HG03196 (cell line): Measurements from ENCODE around the gene AGAP1.
"Not testable (repeated sequence)": the region's sequence is repeated elsewhere in the genome, so short reads cannot be mapped to it uniquely, and the experiment has no call there.

ENCODE experiments used
- ATAC-seq: cut with Tn5 transposase; IDR thresholded peaks from one replicate; pipeline ENCODE4 v1.9.1; 2021; ENCODE audit not compliant: unreplicated experiment

AGAP1 gene

GRCh38 chr2:236073867-236074655, 580.2 kb downstream of the AGAP1 start:
- no peak for ATAC-seq

DNA sequence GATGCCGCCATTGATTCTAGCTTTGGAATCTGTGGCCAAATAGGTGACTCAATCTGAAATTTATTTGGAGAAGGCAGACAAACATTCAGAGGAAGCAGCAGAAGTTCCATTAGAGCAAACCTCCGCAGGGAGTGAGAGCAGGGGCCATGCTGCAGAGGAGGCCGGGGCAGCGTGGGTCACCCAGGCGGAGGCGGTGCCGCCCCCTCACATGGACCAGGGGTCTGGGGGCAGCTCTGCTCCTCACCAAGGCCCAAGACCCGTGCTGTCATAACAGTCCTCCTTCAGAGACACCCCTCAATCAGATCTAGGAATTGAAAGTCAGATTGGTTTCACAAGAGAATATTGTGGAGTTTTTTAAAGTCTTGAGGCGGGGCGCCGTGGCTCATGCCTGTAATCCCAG, 582.0 kb downstream of the AGAP1 start:
- ATAC-seq = no peak

DNA sequence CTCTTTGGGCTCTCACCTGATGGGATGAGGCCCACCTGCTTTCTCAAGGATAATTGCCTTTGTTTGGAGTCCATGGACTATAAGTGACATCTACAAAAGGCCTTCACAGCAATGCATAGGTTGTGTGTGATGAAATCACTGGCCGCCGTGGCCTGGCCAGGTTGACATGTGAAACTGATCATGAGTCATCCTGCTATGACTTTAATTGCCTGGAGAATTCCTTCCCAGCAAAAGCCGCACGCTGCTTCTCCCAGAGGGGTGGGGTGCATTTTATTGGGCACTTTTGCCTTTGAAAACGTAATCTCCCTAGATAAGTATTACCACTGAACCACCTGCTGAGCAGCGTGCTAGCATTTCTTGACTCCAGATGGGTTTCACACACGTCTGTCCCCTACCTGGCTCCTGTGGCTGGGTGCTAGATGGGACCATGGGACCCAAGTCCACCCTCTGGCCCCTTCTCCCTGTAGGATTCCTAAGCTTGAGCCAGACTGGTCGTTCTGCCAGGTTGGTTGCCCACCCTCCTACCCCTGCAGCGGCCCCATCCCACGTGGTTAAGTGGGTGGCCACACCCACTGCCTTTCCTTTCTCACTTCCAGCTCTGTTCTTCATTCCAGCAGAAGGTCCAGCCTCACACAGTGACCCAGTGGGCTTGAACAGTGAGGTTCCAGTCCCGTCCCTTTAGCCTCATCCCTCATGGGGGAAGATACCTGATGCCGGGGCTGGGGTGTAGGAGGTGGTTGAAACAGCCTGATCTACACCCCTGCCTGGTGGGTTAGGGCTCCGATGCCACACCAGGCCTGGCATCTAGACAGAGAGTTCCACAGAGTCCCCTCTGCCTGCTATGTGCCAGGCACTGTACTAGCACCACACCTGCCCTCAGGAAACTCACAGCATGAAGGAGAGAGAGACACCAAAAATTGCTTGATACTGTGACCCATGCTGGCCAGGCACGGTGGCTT, 584.7 kb downstream of the AGAP1 start:
- ATAC-seq = no peak

GRCh38 chr2:236080412-236080811, 586.6 kb downstream of the AGAP1 start:
- ATAC-seq = no peak

DNA sequence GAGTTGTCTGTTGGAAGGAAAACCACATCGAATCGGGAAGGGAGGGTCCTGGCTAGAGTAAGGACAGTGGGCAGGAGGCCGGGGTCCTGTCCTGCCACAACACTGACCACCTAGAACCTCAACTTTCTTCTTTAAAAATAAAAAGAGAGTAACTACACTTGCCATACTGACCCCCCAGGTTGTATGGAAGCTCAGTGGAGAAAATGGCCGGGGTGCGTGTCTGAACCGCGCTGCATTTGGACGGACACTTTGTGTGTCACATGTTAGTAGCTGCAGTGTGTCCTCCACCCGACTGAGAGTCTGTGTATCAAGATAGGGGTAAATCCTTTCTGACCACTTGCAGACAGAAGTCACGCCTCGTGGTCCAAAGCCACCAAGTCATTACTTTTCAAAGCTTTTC, 587.3 kb downstream of the AGAP1 start:
- no peak for ATAC-seq

GRCh38 chr2:236082061-236082460, 588.2 kb downstream of the AGAP1 start:
- no peak for ATAC-seq

DNA sequence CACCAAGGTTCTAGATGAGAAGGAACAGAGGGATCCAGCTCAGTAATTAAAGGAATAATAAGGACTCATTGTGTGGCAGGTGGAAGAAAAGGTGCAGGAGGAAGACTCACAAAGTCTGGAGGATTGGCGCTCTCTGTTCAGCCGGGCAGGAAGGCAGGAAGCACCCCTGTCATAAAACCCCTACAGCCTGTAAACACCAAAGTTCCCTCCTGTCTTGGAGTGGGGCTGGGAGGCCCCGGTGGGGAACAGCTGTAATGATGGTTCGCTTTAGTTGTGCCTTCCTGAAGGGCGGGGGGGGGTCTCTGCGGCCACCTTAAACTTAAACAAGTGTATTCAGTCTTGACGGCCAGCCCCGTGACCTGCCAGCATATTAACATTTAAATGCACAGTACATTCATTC, 590.1 kb downstream of the AGAP1 start:
- ATAC-seq = no peak

DNA sequence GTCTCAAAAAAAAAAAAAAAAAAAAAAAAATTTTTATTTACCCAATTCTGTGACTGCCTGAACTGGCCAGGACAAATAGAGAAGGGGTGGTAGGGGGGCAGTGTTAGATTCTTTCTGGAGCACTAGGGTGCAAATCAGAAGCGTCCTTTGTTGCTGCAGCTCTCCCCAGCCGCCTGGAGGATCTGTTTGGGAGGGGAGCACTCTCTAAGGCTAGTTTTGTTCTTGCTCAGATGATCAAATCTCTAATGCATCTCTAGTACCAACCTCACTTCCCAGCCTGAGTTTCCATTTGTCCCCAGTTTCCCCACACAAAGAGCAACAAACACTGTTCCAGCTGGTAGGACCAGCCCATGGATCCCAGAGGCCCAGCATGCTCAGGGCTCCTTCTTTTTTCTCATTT, 591.4 kb downstream of the AGAP1 start:
- no peak for ATAC-seq

GRCh38 chr2:236085647-236086046, 591.8 kb downstream of the AGAP1 start:
- no peak for ATAC-seq

DNA sequence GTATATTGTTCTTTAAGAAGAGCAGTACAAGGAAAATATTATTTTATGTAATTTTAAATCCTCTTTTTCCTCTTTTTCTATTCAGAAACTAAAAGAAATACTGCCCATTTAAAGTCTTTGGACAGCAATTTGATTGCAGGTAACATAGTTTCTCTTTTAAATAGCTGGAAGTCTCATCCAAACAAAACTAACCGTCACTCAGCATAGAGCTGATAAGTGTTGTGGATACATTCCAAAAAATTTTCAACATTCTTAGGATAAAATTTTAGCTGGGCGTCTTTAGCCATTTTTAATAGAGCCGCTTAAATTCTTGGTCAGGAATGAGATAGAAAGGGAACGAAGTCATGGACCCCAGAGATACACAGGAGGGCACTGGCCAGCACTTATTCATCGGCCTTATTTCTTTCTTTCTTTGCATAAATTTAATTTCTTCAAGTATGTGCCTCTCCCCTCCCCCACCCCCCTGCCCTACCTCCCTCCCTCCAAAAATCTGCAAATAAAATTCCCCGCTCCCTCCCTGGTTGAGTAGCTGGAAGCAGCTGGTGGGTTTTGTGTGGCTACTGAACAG, 592.6 kb downstream of the AGAP1 start:
- ATAC-seq = no peak

DNA sequence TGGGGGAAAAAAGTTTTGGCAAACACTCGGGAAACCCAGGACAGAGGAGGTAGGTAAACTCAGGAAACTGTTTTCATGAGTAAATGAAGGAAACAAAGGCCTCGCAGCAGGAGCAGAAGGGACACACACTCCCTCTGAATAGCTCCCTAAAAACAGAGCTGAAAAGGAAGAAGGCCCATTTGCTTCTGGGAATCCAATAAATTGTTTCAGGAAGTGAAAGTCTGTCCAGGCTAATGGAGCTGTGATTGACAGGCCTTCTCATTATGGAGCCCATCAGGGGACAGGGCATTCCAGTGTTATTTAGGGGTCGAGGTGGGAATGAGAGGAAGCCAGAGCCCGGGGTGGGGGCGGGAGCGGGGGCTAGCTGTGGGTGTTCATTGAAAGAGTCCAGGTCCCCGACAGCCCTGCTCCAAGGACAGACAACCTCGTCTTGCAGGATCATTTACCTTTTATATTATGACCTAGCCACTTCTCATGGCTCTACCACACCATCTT, 593.2 kb downstream of the AGAP1 start:
- ATAC-seq = no peak

DNA sequence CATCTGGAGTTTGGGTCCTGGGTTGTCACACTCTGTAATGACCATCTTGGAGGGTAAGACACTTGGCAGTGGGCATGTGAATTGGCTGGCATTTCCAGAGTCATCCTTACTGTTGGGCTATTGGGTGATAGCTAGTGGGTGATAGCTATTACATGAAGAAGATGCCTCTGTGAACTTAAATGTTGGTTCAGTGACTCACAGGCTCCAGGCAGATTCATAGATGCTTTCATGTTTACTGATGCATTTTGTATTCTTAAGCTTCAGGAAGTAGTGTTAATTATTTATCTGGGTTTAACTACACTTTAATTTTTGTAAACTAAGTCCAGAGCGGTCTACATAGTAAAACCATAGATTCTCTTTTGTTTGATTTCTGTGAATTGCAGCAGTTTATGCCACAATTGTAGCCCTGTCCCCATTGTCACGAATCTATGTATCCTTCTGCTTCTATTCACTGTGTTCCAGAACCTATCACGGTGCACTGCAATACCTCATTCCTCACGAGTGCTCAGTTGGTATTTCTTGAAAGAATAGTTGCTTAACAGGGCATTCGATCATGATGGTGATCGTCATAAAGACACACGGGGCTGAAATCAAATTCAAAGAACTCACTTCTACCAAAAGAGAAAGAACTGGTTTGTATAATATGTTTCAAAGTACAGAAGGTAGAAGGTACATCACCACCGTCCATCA, 594.7 kb downstream of the AGAP1 start:
- no peak for ATAC-seq

DNA sequence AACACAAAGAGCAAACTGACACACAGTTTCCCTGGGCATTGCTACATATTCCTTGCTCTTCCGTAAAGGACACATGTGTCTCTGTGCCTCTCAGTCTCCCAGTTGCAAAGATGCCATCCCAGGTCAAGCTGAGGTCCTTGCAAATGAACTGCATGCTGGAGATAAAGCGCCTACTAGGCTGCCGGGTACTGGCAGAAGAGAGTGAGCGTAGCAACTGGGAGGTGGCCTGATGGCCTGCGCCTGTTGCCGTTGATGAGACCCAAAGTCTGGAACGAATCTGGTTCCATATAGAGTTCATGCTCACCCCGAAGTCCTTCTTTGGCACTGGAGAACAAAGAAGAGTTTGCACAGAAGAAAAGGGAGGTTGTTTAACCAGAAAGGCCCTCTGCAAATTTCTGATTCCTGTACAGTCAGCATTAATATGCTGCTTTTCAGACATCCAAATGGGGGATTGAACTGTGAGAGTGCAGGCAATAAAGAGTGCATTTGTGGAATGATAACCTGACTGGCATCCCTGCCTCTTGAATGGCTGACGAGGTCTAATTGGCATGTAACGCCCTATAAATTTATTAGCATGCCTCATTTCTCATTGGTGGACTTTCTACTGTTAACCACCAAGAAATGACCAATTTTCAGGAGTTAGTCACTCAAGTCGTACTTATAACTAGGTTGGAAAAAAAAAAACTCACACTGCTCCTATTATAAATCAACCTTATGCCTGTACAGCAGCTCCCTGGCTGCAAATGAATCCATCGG, 595.6 kb downstream of the AGAP1 start:
- ATAC-seq = no peak

DNA sequence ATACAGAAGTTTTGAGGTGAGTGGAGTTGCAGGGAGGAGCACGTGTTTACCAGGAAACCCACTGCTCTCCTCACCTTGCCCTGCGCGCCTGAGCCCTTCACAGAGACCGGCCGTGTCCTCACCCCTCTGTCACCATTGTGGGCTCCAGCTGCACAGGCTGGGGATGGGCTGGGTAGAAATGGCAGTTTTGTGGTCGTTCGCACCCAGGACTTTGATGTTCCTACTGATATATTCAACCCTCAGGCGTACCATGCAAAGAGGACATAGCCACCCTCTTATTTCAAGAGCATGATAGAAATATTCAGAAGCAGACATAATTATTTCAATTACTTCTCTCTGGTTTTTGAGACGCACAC, 596.2 kb downstream of the AGAP1 start:
- no peak for ATAC-seq

DNA sequence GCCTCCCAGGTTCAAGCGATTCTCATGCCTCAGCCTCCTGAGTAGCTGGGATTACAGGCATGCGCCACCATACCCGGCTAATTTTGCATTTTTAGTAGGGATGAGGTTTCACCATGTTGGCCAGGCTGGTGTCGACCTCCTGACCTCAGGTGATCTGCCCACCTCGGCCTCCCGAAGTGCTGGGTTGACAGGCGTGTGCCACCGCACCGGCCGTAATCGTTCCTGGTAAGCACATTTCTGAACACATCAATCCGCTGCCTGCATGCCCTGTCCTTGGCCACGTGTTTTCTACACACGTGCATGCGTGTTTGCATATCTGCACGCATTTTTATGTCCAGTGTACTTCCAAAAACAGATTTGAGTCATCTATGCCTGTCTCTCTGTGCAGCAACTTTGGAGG, 597.0 kb downstream of the AGAP1 start:
- ATAC-seq = not testable (repeated sequence)

DNA sequence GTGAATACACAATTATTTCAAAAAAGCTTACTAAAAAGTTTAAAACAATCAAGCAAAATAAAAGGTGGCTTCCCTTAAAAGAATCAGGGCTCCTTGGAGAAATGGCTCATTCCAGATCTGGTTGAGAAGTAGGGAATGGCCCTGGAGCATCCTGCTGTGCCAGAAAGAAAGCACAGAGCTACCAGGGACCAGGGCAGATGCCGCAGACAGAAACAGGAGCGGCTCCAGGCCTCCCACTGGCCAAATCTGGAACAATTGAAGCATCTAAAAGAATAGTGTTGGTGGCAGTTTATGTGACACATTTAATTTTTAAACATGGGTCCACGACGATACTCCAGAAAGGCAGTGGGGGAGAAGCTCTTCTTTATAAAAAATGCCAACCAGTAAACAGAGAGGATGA, 598.9 kb downstream of the AGAP1 start:
- no peak for ATAC-seq

DNA sequence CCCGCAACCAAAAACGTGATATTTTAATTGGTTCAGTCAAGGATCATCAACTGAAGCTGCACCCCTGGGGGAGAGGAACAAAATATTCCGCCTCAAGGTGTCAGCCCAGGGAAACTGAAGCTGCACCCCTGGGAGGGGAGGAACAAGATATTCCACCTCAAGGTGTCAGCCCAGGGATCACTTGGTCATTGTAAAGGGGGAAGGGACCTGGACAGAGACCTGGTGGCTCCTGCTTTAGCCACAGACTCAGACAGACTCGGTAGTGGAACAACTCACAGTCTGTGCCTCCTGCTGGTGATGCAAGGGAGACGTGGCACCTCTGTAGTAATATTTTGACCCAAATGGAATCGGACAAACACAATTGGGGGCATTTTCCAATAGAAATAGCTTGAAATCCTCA, 599.3 kb downstream of the AGAP1 start:
- ATAC-seq = no peak

GRCh38 chr2:236095504-236095903, 601.7 kb downstream of the AGAP1 start:
- no peak for ATAC-seq

DNA sequence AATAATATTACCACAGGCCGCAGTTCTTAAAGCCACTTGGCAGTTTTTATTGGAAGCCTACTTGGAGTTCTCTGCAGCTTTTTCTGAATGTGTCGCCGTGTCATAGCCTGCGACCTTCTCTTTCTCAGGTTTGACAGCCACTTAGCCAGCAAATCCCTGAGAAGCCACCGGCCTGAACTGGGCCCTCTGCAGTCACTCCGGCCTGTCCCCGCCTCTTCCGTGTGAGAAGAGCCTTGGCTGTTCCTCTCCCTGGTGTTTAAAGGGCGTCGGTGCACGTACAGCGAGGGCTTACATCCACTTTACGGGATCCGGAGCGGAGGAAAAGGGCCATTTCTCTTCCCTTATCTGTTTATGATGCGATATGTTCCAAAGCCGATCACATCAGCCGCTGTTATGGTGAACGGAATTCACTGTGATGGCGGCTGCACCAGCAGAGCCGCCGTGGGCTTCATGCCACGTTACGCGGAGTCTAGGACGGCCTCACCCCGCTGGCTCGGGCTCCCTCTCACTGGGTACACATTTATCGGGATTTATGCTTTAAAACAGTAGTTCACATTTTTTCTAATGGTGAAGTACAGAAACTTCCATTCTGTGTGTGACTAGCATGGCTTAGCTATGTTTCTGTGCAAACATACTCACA, 607.6 kb downstream of the AGAP1 start:
- no peak for ATAC-seq

DNA sequence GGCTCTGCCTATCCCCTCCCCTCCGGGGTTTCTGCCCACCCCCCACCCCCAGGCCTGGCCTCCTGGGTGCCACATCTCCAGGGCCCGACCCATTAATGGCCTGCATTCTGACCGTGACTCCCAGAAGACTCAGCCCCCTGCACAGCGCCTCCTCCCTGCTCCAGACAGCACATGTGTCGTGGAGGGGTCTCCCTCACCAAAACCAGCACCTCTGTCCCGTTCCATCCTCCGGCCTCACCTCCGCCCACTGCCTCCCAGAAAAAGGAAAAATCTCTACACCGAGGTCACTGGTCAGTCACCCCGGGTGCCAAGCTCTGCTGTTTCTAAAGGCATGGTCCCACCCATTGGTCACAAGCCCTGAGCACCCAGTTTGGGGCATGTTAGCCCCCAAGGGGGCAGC, 609.1 kb downstream of the AGAP1 start:
- ATAC-seq = no peak
